ENCODE data around the gene DDTL. TPM values are rescaled to one million over a fixed set of nuclear protein-coding genes. Genes with fewer than 3 reads are reported as not detected.

Gene DDTL
- total and polyA plus RNA-seq, 2 donors (not counting 3 experiments of a cell fraction or from before 2014, with no cell fraction given) = 0.57 to 2.7 TPM

GRCh38 chr22:24008022-24008283, 41.3 kb downstream of the DDTL start:
- CTCF ChIA-PET = no interaction called here
- Histone ChIP-seq H3K9ac (replicated peaks; ENCODE audit: extremely low read depth, insufficient read depth, low read length) (no peak overlapping the region), H4K20me1 (replicated peaks; ENCODE audit: control insufficient read depth, extremely low read depth, insufficient read depth, low read length) (no peaks in the 10 kb centered on the region), H3K9me1 (replicated peaks; ENCODE audit: control insufficient read depth, extremely low read depth, insufficient read depth, low read length) (no peaks in the 10 kb centered on the region), H3K27me3 (ENCODE audit: control insufficient read depth in 2 of 2, insufficient read depth in 2 of 2, low read length in 2 of 2) (no peaks in the 10 kb centered on the region), H3K36me3 (ENCODE audit: control insufficient read depth in 2 of 2, extremely low read depth in 1 of 2, insufficient read depth in 2 of 2, low read length in 2 of 2) (no peaks in the 10 kb centered on the region), H3K9me3 (replicated peaks; ENCODE audit: control insufficient read depth, insufficient read depth, low read length) (no peaks in the 10 kb centered on the region), H3K4me2 (ENCODE audit: insufficient read depth, low read length) (no peak overlapping the region), H3K79me2 (ENCODE audit: control insufficient read depth, insufficient read depth, low read length) (peaks cover 12% of the 10 kb centered on the region), H3K4me3 (replicated peaks in 1 of 3; ENCODE audit: insufficient read depth in 1 of 3, low read depth in 1 of 3, low read length in 3 of 3) (no peak overlapping the region), H3K4me1 (ENCODE audit: control insufficient read depth, extremely low read depth, insufficient read depth, low read length) (peaks cover 5% of the 10 kb centered on the region), H2AFZ (ENCODE audit: low read depth, low read length) (no peak overlapping the region), H3K27ac (ENCODE audit: insufficient read depth, low read depth, low read length) (no peak overlapping the region)
- FAIRE-seq (no peak), DNase-seq (ENCODE audit: low read depth, low spot score) (no peak)
- POLR2A ChIA-PET = no interaction called here
- no peak for TF ChIP-seq POLR2A (IDR thresholded peaks at IDR 0.05; ENCODE audit: low read depth, low read length)
- TF ChIP-seq FOS (IDR thresholded peaks at IDR 0.05; ENCODE audit: borderline replicate concordance, insufficient read depth, low read length) = no peak
- TF ChIP-seq JUN (IDR thresholded peaks at IDR 0.05; ENCODE audit: borderline replicate concordance, insufficient read depth, insufficient read length, low read depth) = no peak
- TF ChIP-seq, protein P1, sequence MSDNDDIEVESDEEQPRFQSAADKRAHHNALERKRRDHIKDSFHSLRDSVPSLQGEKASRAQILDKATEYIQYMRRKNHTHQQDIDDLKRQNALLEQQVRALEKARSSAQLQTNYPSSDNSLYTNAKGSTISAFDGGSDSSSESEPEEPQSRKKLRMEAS (IDR thresholded peaks at IDR 0.05; ENCODE audit: insufficient read depth, insufficient read length) = no peak
- no peak for TF ChIP-seq MYC (IDR thresholded peaks at IDR 0.05; ENCODE audit: low read depth, low read length)
- no peak for TF ChIP-seq EZH2 (IDR thresholded peaks at IDR 0.05; ENCODE audit: borderline replicate concordance, low read depth, low read length, severe bottlenecking)
- BruUV-seq (replicated peaks) = no TSS peak
- intact Hi-C loops (cut with micrococcal nuclease) (no loop called here), dilution Hi-C loops (cut with MboI; ENCODE audit: extremely low pct_ligation_motif_present, low sequenced_read_pairs) (no loop called here)

DNA sequence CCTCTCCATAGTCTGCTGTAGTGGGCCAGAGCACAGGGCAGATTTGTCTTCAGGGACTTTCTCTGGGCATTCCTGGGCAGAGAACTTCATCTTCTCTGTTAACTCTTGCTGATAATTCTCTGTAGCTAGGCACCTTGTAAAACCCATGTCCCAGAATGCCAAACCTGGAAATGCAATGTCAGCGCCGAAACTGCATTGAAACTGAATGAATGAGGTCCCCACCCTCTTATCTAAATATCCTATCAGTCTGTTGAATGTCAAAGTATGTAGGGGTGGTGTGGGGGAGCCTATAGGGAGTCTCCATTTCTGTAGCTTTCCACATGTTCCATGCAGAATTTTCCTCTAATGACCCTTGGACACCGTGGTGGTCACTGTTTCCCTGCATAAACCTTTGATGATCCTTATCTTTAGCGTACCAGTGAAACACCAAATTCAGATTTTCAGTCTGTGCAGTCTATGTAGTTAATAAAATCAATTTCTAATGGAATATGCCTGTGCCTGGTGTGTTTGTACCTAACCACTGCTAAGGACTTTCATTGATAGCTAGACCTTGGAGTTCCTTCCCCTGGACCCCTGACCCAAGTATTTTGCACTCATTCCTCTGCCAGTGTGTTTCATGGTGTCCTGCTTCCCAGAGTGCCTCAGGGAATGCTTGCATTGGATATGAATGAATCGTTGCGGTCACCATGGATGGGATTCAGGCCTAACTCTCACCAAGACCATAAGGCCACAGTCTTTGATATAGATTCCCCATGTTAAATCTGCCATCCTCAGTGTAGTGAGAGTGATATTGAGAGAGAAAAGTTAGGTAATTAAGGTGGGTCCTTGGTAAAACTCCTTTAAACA, 41.9 kb downstream of the DDTL start:
- no peaks in the 10 kb centered on the region for H3K9me1 ChIP-seq (replicated peaks; ENCODE audit: control insufficient read depth, extremely low read depth, insufficient read depth, low read length)
- H3K4me3 ChIP-seq (replicated peaks in 1 of 3; ENCODE audit: insufficient read depth in 1 of 3, low read depth in 1 of 3, low read length in 3 of 3) = no peak overlapping the region
- dilution Hi-C loops (cut with MboI; ENCODE audit: extremely low pct_ligation_motif_present, low sequenced_read_pairs) = no loop called here
- no peak overlapping the region for H2AFZ ChIP-seq (ENCODE audit: low read depth, low read length)
- DNase-seq (ENCODE audit: low read depth, low spot score) = no peak
- no peaks in the 10 kb centered on the region for H3K27me3 ChIP-seq (ENCODE audit: control insufficient read depth in 2 of 2, insufficient read depth in 2 of 2, low read length in 2 of 2)
- no peaks in the 10 kb centered on the region for H4K20me1 ChIP-seq (replicated peaks; ENCODE audit: control insufficient read depth, extremely low read depth, insufficient read depth, low read length)
- no peak overlapping the region for H3K9ac ChIP-seq (replicated peaks; ENCODE audit: extremely low read depth, insufficient read depth, low read length)
- H3K79me2 ChIP-seq (ENCODE audit: control insufficient read depth, insufficient read depth, low read length) = peaks cover 13% of the 10 kb centered on the region
- intact Hi-C loops (cut with micrococcal nuclease) = no loop called here
- H3K9me3 ChIP-seq (replicated peaks; ENCODE audit: control insufficient read depth, insufficient read depth, low read length) = no peaks in the 10 kb centered on the region
- H3K27ac ChIP-seq (ENCODE audit: insufficient read depth, low read depth, low read length) = no peak overlapping the region
- ChIA-PET POLR2A (no interaction called here), CTCF (no interaction called here)
- TF ChIP-seq MYC (IDR thresholded peaks at IDR 0.05; ENCODE audit: low read depth, low read length) (no peak), EZH2 (IDR thresholded peaks at IDR 0.05; ENCODE audit: borderline replicate concordance, low read depth, low read length, severe bottlenecking) (no peak), POLR2AphosphoS5 (IDR thresholded peaks at IDR 0.05; ENCODE audit: insufficient read depth, low read depth, low read length) (no peak), CTCF (IDR thresholded peaks at IDR 0.05; ENCODE audit: extremely low read depth in 1 of 2, insufficient read depth in 1 of 2, low read depth in 1 of 2, low read length in 2 of 2) (no peak), POLR2A (IDR thresholded peaks at IDR 0.05; ENCODE audit: low read depth, low read length) (no peak), JUN (IDR thresholded peaks at IDR 0.05; ENCODE audit: borderline replicate concordance, insufficient read depth, insufficient read length, low read depth) (no peak), FOS (IDR thresholded peaks at IDR 0.05; ENCODE audit: borderline replicate concordance, insufficient read depth, low read length) (no peak), GATA2 (IDR thresholded peaks at IDR 0.05; ENCODE audit: insufficient read depth, insufficient read length, low read depth, low read length) (no peak)
- TF ChIP-seq, protein P1 (IDR thresholded peaks at IDR 0.05; ENCODE audit: insufficient read depth, insufficient read length) = no peak
- H3K4me2 ChIP-seq (ENCODE audit: insufficient read depth, low read length) = no peak overlapping the region
- no TSS peak for BruUV-seq (replicated peaks)
- FAIRE-seq = no peak
- H3K36me3 ChIP-seq (ENCODE audit: control insufficient read depth in 2 of 2, extremely low read depth in 1 of 2, insufficient read depth in 2 of 2, low read length in 2 of 2) = no peaks in the 10 kb centered on the region
- H3K4me1 ChIP-seq (ENCODE audit: control insufficient read depth, extremely low read depth, insufficient read depth, low read length) = peaks cover 5% of the 10 kb centered on the region
